HG03432 (cell line): ENCODE data around the gene ZBTB46.
"Not testable (repeated sequence)": the region's sequence is repeated elsewhere in the genome, so short reads cannot be mapped to it uniquely, and the experiment has no call there.

Experiments used
- ATAC-seq: cut with Tn5 transposase; IDR thresholded peaks from one replicate; pipeline ENCODE4 v1.9.1; 2021; ENCODE audit warnings: mild to moderate bottlenecking, moderate library complexity; ENCODE audit not compliant: unreplicated experiment

The ZBTB46 gene

GRCh38 chr20:63790572-63791168 is 40.4 kb downstream of the ZBTB46 start:
- no peak for ATAC-seq

GRCh38 chr20:63789836-63790571 is 41.1 kb downstream of the ZBTB46 start:
- ATAC-seq, result no peak

DNA sequence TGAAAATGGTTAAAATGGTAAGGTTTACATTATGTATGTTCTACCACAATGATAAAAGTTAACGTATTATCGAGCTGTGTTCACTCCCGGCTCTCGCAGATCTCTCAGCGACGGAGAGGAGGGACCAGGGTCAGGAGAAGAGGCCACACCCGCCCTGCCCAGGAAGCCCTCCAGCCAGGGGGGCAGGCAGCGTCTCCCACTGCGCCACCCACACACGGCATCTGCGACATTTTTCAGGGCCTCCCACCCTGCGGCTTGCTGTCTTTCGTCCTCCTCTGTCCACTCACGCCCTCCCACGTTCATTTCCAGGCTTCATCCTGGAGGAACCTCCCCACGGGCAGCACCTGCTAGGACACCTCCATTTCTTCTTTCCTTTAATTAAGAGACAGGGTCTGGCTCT is 43.3 kb downstream of the ZBTB46 start:
- ATAC-seq, result no peak

DNA sequence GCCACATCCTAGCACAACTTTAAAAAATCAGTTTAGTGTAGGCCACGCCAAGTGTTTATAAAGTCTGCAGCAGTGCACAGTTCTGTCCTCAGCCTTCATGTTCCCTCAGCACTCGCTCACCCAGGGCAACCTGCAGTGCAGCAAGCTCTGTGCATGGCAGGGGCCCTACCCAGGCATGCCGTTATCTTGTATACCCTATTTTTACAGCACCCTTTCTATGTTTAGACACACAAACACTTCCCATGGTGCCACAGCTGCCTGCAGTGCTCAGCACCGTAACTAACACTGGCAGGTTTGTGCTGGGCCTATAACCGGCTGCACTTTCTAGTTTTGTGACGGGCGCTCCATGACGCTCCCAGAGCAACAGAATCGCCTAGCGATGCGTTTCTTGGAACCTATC is 43.8 kb downstream of the ZBTB46 start:
- no peak for ATAC-seq

DNA sequence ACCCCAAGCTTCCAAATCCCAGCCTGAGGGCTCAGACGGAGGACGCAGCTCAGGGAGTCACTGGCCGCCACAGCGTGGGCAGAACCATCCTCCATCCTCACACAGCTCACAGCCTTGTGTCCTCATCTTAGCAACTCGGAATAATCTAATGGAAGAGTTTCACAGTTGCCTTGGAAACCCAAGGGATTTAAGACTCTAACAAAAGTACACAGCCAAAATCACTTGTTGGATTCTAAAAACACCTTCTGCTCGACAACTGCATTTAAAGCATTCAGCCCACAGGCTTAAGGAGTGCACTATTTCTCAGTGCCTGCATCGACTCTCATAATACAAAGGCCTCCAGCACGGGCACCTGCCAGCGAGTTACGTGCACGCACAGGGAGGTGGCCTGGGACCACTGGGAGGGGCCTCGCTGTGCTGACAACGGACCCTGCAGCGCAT is 45.4 kb downstream of the ZBTB46 start:
- ATAC-seq, result no peak

DNA sequence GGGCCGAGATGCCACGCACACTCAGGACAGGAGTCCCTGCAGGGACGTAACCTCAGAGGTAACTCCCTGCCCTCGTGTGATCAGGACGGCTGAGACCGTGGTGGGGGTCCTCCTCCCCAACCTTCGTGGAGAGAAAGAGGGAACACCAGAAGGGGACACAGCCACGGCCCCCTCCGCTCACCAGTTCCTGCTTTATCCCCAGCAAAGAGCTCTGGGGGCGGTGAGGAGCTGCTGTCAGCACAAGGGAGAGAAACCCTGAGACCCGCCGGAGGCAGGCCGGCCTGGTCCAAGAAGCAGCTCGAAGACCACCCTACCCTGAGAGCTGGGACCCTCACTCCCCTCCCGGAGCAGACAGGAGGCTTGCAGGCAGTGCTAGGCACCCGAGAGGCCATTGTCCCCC is 47.1 kb downstream of the ZBTB46 start:
- no peak for ATAC-seq

- ATAC-seq, result no peak
Observed at GRCh38 chr20:63782521-63782971, 48.5 kb downstream of the ZBTB46 start.

DNA sequence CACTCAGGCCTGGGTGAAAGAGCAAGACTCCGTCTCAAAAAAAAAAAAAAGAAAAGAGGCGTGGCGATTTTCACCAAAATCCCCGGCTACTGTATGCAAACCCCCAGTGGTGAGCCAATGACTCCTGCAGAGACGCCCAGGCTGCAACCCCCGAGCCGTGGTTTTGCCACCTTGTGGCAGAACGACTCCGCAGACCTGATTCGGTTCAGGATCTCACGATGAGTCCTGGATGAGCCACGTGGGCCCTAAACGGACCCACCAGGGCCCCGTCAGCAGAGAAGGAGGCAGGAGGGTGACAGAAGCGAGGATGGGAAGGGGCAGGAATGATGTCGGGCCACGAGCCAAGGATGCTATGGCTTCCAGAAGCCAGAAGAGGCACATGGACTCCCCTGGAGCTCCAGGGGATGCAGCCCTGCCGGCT is 49.0 kb downstream of the ZBTB46 start:
- ATAC-seq, result no peak

DNA sequence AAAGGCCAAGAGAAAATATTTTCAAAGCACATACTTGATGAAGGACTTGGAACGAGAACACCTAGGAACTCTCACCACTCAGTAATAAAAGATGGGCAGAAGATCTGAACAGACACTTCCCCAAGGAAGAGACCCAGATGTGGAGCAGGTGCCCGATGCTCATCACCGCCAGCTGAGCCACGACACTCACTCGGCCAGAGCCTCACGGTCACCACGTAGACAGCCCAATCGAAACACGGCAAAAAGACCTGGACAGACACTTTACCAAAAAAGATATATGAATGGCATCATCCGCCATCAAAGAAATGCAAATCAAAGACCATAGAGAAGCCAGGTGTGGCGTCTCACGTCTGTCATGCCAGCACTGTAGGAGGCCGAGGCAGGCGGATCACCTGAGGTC is 49.9 kb downstream of the ZBTB46 start:
- ATAC-seq, result no peak

GRCh38 chr20:63778857-63779256 is 52.2 kb downstream of the ZBTB46 start:
- no peak for ATAC-seq

GRCh38 chr20:63778034-63778752 is 52.9 kb downstream of the ZBTB46 start:
- no peak for ATAC-seq

GRCh38 chr20:63777614-63778013 is 53.5 kb downstream of the ZBTB46 start:
- no peak for ATAC-seq

GRCh38 chr20:63776875-63777274 is 54.2 kb downstream of the ZBTB46 start:
- ATAC-seq, result not testable (repeated sequence)

DNA sequence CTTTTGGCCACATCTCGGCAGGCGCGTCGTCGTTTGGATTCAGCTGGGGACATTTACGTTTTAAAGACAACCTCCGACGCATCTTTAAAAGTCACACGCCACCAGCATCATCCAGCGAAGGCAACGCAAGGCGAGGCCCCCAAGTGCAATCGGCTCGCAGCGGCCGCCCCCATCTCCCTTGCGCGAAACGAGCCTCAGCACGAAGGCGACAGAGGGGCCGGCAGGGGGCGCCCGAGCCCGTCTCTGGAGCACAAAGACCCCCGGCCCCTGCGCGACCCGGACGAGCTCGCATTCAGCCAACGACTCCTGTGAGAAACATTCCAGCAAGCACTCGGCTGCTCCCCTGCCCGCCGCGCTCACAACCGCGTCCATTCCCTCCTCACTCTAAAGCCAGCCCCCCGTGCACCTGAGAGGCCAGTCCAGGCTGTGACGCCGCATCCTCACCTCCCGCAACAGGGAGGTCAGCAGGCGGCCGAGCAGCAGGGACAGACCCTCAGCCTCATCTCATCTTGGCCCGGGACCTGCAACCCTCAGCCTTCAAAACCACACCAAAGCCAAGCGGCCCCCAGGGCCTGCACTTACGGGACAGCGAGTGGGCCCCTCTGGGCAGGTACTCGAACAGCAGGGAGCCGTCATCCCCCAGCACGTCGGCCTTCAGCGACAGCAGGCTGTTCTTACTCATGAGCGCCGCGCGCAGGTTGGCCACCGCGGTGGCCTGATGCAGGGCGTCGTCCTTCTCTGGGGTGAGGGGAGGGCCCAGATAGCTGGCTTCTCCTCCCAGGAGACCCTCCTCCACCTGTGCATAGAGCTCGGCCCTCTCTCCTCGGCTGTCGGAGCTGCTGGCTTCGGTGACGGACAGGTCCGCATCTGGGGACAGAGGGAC is 55.7 kb downstream of the ZBTB46 start:
- no peak for ATAC-seq

DNA sequence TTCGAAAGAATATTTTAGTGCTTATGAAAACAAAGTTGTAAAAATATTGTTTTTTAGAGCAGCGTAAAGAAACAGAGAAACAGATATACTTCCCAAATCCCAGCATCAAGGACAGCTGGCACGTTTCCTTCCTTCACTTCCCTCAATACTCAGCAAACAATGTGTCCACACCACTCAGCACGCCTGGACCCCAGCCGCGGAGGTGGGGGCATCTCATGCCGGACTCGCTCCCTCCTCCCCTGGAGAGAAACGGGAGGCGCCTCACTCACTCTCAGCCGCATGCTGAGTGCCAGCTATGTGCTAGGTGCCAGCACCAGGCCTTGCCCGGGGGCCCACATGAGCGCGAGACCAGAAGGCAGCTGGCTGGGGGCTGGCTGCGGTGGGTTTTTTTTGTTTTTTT is 56.8 kb downstream of the ZBTB46 start:
- ATAC-seq, result no peak

- no peak for ATAC-seq
Observed at GRCh38 chr20:63773571-63774241, 57.4 kb downstream of the ZBTB46 start.

- ATAC-seq, result no peak
Observed at GRCh38 chr20:63772781-63773518, 58.1 kb downstream of the ZBTB46 start.

DNA sequence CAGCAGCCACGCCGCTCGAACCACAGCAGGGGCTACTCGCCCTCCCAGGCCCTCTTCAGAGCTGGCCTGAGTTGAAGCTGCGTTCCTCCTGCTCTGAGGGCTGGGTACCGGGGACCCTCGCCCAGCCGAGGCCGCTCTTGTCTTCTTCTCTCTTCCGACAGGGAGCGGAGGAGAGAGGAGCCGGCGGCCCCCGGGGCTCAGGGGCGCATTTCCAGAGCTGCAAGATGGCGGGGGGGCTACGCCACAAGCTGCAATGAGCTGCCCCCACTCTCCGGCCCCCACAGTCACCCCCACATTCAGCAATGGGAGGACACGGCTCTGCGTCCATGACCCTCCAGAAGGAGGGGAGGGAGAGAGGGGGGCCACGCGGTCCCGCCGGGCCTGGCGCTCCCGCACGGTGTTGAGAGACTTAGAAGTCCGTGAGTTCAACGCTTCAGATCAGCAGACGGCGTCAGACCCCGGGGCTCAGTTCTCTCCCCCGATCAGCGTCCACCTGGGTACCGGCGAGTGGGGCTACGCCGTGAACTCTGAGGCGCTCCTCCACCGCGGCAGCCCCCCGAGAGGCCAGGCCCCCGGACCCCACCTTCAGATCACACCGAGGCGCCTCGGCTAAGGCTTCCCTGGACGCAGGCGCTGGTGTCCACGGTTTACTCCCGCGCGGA is 59.9 kb downstream of the ZBTB46 start:
- ATAC-seq, result no peak

DNA sequence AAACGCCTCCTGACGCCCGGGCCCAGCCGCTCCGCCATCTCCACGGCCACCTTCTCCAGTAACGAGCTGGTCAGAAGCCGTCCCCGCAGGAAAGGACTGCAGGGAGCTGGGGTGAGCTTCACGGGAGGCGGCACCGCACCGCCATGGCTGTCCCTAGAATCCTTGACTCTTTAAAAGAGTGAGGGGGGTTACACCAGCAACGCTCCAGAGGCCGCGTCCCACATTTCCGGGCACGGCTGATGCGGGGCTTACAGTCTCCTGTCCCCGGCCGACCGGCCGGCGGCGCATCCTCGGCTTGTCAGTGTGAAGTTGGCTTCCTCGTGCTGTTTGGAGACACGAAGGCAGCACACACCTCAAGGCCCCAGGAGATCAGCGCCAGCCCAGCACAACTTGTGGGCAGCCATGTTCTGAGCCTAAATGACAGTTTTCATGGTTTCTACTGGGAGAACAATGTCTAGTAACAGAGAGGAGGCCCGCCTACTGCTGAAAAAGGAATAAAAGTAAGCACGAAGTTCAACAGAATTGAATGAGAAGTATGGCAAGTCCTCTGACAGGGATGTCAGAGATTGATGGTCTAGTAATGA is 61.1 kb downstream of the ZBTB46 start:
- no peak for ATAC-seq
